ENCODE results near the gene SPHK1.

DNA sequence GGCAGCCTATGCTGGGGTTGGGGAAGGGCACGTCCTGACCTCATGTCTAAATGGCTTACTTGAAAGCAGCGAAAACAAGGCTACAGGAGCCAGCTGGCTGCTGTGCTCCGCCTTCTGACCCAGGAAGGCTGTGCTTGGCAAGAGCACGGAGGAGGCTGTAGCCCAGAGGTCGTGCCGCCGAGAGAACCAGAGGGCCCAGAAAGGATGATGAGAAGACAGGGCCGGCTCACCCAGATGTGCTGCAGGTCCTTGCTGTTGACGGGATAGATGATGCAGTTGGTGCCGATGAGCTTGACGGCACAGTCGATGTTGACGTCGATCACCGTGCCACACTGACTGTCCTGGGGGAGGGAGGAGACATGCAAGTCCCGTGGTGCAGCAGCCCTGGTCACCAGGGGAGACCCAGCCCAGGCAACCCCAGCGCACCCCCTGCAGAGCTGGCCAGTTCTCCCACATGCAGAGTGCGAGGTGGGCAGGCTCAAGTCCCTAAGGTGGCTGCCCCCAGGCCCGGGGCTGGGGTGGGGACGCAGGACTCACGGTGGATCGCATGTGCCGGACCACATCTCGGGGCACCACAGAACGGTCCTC is 20.7 kb downstream of the SPHK1 start:
- TF ChIP-seq, protein P1, sequence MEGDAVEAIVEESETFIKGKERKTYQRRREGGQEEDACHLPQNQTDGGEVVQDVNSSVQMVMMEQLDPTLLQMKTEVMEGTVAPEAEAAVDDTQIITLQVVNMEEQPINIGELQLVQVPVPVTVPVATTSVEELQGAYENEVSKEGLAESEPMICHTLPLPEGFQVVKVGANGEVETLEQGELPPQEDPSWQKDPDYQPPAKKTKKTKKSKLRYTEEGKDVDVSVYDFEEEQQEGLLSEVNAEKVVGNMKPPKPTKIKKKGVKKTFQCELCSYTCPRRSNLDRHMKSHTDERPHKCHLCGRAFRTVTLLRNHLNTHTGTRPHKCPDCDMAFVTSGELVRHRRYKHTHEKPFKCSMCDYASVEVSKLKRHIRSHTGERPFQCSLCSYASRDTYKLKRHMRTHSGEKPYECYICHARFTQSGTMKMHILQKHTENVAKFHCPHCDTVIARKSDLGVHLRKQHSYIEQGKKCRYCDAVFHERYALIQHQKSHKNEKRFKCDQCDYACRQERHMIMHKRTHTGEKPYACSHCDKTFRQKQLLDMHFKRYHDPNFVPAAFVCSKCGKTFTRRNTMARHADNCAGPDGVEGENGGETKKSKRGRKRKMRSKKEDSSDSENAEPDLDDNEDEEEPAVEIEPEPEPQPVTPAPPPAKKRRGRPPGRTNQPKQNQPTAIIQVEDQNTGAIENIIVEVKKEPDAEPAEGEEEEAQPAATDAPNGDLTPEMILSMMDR (conservative IDR thresholded peaks at IDR 0.05; ENCODE audit: low read length): no peak
- TF ChIP-seq EZH2phosphoT487 (IDR thresholded peaks at IDR 0.05; ENCODE audit: borderline replicate concordance): no peak
